GM21423 (cell line): ENCODE measurements around the gene HOXA2.

Source experiments
- ATAC-seq: cut with Tn5 transposase; IDR thresholded peaks from one replicate; pipeline ENCODE4 v1.9.1; 2021; ENCODE audit warnings: mild to moderate bottlenecking, moderate library complexity; ENCODE audit not compliant: unreplicated experiment

The HOXA2 gene

DNA sequence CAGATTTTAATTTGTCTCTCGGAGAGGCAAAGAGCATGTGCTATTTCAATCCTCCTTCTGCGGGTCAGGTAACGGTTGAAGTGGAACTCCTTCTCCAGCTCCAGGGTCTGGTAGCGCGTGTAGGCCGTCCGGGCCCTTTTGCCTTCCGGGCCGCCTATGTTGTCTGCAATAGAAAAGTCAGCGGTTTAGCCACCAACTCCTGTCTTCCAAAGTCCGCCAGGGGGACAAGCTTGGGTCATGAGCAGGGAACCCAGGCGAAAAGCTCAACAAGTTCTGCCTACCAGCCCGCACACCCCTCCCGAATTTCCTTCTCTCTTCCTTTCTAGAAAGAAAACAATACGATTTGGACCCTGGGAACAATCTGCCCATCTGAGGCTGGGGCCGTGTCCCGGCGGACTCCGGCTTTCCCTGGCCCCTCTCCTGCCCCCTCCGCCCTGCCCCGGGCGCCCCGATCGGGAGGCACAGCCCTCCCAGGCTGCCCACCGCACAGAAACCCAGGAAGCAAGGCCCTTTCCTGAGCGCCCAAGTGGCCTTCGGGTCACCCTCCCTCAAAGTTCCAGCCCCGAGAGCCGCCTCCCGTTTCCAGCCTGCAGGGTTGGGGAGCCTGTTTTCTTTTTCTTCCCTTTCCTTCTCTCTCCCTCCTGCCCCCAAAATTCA lies 39.6 kb upstream of the HOXA2 start:
- no peak for ATAC-seq

DNA sequence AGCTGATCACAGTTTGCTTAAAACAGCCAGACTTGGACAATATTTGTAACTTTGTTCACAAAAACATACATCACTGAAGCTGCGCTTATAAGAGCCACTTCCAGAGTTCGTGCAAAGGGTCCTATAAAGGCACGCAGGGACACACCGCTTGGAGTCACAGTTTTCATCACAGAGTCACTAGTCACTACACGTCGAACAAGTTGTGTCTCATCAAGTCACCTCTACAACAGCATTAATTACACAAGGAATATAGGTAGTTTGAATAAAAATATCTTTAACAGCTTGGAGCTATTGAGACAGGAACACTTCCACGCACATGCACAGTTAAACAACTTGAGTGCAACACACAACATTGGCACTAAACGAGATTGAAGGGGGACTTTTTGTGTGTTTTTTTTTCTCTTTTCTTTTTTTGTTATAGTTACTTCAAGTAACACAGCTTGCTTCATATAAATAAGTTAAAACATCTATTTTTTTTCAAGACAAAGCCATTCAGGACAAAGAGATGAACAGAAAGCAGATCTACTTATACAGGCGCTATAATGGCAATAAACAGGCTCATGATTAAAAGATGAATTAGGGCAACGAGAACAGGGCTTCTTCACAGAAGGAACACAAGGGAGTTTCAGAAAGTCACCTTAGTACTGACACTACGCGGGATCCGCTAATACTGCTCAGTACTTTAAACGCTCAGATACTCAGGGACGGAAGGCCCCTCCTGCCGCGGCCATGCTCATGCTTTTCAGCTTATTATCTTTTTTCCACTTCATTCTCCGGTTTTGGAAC lies 38.8 kb upstream of the HOXA2 start:
- ATAC-seq: no peak

- no peak for ATAC-seq
Measured at GRCh38 chr7:27140126-27140857, 37.8 kb upstream of the HOXA2 start.

GRCh38 chr7:27139334-27140125 lies 37.0 kb upstream of the HOXA2 start:
- ATAC-seq: no peak

DNA sequence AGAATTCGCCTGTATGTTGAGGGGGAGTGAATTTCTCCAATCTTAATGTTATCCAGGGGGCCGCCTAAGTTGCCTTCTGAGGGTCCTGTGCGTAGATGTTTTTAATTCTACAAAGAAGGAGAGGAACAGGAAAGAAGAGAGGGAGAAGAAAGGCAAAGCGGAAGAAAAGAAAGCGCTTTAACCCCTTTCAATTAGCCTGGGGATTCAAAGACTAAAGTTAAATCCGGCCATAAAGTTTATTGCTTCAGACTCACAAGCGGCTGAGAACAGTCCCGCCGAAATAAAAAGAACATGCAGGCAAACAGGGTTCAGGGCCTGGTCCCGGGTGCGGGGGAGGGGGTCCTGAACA lies 36.5 kb upstream of the HOXA2 start:
- ATAC-seq: no peak

DNA sequence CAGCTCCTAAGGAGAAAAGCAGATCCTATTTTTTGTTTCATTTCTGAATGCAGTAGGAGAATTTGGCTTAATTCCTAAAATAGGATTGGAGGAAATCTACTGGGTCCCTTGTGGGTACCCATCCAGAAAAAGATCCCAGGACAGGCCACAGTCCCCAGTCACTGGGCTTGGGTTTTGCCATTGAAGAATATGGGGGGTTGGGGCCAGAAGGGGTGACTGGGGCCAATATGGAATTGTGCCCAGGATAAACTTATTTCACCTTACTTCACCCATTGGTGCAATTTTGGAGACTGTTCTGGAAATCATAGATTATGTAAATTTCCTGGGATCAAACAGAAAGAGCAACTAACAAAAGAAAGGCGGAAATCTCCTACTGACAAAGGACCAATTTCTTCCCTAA lies 36.0 kb upstream of the HOXA2 start:
- ATAC-seq: no peak

- ATAC-seq: no peak
Measured at GRCh38 chr7:27137640-27138315, 35.3 kb upstream of the HOXA2 start.

GRCh38 chr7:27134392-27134791 lies 31.9 kb upstream of the HOXA2 start:
- no peak for ATAC-seq

- ATAC-seq: no peak
Measured at GRCh38 chr7:27133409-27134231, 31.1 kb upstream of the HOXA2 start.

- ATAC-seq: no peak
Measured at GRCh38 chr7:27132978-27133377, 30.5 kb upstream of the HOXA2 start.

- no peak for ATAC-seq
Measured at GRCh38 chr7:27132214-27132613, 29.7 kb upstream of the HOXA2 start.

GRCh38 chr7:27131390-27131819 lies 28.9 kb upstream of the HOXA2 start:
- ATAC-seq: no peak

DNA sequence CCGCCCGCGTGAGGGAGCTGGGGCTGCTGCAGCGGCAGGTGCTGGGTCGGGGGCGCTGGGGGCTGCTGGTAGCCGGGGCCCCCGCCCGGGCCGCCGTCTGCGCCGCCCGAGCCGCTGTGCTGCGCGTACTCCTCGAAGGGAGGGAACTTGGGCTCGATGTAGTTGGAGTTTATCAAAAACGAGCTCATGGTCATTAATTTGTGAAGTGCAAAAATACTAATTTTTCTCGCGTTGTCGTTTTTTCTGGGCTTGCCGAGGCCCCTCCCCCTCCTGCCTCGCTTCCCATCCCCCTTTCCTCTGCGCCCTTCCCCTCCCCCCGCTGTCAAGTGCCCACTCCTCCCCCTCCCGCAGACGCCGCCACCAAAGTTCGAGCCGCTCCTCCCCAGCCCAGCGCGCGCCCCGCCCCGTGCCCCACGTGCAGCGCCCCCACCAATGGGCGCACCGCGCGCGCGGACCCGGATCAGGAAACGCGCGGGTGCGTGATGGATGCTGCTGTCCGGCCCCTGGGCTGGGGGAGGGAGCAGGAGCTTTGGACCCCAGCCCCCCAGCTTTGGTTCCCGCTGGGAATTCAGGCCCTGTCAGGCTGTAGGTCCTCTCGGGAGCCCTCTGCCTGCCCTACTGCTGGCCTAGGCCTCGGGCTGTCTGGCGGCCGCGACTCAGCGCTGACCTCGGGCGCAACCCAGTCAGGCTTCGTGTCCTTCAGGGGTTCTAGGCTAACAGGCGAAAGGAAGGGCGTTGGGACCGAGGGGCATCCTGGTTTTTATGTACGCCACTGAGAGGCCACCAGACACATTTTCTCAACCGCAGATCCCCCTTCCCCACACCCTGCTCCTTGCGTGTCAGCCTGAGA lies 28.3 kb upstream of the HOXA2 start, which contains the start of gene HOXA4:
Gene HOXA4, minus strand, starts transcription at position 218 of the 850 bp plus-strand sequence. Its CDS starts 24 bp downstream, at position 194.
- ATAC-seq: peak; percentile 71

- no peak for ATAC-seq
Measured at GRCh38 chr7:27129729-27130539, 27.5 kb upstream of the HOXA2 start.

GRCh38 chr7:27128776-27129728 lies 26.6 kb upstream of the HOXA2 start:
- no peak for ATAC-seq

DNA sequence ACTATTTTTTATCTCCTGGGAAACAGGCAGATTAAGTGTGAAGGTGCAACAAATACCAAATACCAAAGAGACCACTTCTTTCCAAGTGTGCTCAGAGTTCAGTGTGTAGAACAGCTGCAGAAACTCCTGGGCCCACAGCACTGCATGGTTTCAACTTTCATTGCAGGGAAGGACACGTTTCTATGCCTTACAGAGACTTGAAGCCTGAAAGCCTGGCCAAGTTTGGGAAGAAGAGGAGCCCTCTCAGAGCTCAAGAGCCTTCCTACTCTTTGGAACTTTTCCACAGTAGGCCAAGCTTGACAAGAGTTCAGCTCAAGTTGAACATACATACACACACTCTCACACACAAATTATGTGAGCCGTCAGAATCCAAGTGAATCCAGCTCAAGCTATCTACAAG lies 25.6 kb upstream of the HOXA2 start:
- ATAC-seq: no peak
